CD14-positive monocyte (primary cell): ENCODE data around the gene LGALS3BP. TPM values are rescaled to one million over a fixed set of nuclear protein-coding genes. Genes with fewer than 3 reads are reported as not detected.
A peak's percentile ranks its signal among the peaks of the same experiment; 100 is the strongest.

ENCODE experiments used
- DNase-seq, 3 donors: peaks; one replicate each; pipeline ENCODE4 v3.0.0-alpha.2; 2011 to 2022
- H2AFZ ChIP-seq: 2 replicates; pipeline ENCODE4 v1.6.0; 2012; ENCODE audit warnings: mild to moderate bottlenecking, low read depth, low read length, inconsistent platforms; ENCODE audit not compliant: insufficient read depth, poor library complexity, severe bottlenecking
- H3K27ac ChIP-seq, 2 donors: 1 replicate in 1 of 2; 2 replicates in 1 of 2; pipeline ENCODE4 v1.5.1; 2012 to 2013; ENCODE audit warnings: low read length in 2 of 2, control low read depth in 1 of 2, inconsistent platforms in 1 of 2, low read depth in 1 of 2, mild to moderate bottlenecking in 1 of 2
- H3K27me3 ChIP-seq, 2 donors: one replicate each; pipeline versions ENCODE4 v1.6.0 to v1.6.1; 2011 to 2013; ENCODE audit warnings: low read length in 2 of 2; ENCODE audit not compliant: control insufficient read depth in 2 of 2, insufficient read depth in 2 of 2
- H3K36me3 ChIP-seq, 2 donors: replicated peaks in 1 of 2; 1 replicate in 1 of 2; 2 replicates in 1 of 2; pipeline versions ENCODE4 v1.5.1 to v1.6.1; 2012 to 2013; ENCODE audit warnings: low read length in 2 of 2, control low read depth in 1 of 2, inconsistent platforms in 1 of 2, mild to moderate bottlenecking in 1 of 2; ENCODE audit not compliant: insufficient read depth in 2 of 2, control insufficient read depth in 1 of 2
- H3K4me1 ChIP-seq, 2 donors: 1 replicate in 1 of 2; 2 replicates in 1 of 2; pipeline versions ENCODE4 v1.5.1 to v1.6.1; 2012 to 2013; ENCODE audit warnings: low read length in 2 of 2, control low read depth in 1 of 2, inconsistent platforms in 1 of 2, mild to moderate bottlenecking in 1 of 2, moderate library complexity in 1 of 2; ENCODE audit not compliant: insufficient read depth in 2 of 2, control insufficient read depth in 1 of 2
- H3K4me2 ChIP-seq: replicated peaks from 2 replicates; pipeline ENCODE3; 2012; ENCODE audit warnings: low read length, moderate library complexity, mild to moderate bottlenecking; ENCODE audit not compliant: poor library complexity, severe bottlenecking; ENCODE audit errors: extremely low read depth
- H3K4me3 ChIP-seq, 3 experiments: fragments of 200-600 bp in 1 of 3; sonication (generic) in 1 of 3; replicated peaks in 1 of 3; 1 replicate in 2 of 3; 2 replicates in 1 of 3; pipeline ENCODE4 v1.5.1; 2011 to 2013; ENCODE audit warnings: low read length in 3 of 3, mild to moderate bottlenecking in 3 of 3, control low read depth in 2 of 3, low read depth in 2 of 3, inconsistent platforms in 1 of 3, moderate library complexity in 1 of 3
- H3K79me2 ChIP-seq: 2 replicates; pipeline ENCODE4 v1.6.0; 2012; ENCODE audit warnings: mild to moderate bottlenecking, control low read depth, inconsistent platforms, low read length, moderate library complexity; ENCODE audit not compliant: insufficient read depth
- H3K9ac ChIP-seq: 2 replicates; pipeline ENCODE4 v1.6.0; 2017; ENCODE audit warnings: low read length, mild to moderate bottlenecking; ENCODE audit not compliant: insufficient read depth, poor library complexity, severe bottlenecking
- H3K9me3 ChIP-seq, 2 donors: replicated peaks in 1 of 2; 1 replicate in 1 of 2; 2 replicates in 1 of 2; pipeline versions ENCODE4 v1.5.1 to v1.6.1; 2012 to 2013; ENCODE audit warnings: low read length in 2 of 2, control low read depth in 1 of 2; ENCODE audit not compliant: control insufficient read depth in 1 of 2, insufficient read depth in 1 of 2
- H4K20me1 ChIP-seq: 2 replicates; pipeline ENCODE4 v1.6.0; 2012; ENCODE audit warnings: mild to moderate bottlenecking, low read length, control low read depth, moderate library complexity; ENCODE audit not compliant: insufficient read depth
- H3K27ac Mint-ChIP-seq, 7 donors: one replicate each; pipeline ENCODE4 v1.8.0; 2020; ENCODE audit warnings: mild to moderate bottlenecking in 7 of 7, mixed read lengths in 7 of 7, moderate library complexity in 6 of 7, inconsistent platforms in 2 of 7
- H3K27me3 Mint-ChIP-seq, 3 donors: one replicate each; pipeline ENCODE4 v1.8.0; 2021 to 2022; ENCODE audit warnings: low read depth in 3 of 3, mild to moderate bottlenecking in 3 of 3, mixed read lengths in 3 of 3, moderate library complexity in 3 of 3, inconsistent platforms in 1 of 3
- H3K36me3 Mint-ChIP-seq, 2 donors: one replicate each; pipeline ENCODE4 v1.8.0; 2020; ENCODE audit warnings: mixed read lengths in 2 of 2, inconsistent platforms in 1 of 2, mild to moderate bottlenecking in 1 of 2
- H3K4me1 Mint-ChIP-seq: one replicate; pipeline ENCODE4 v1.8.0; 2020; ENCODE audit warnings: mild to moderate bottlenecking, mixed read lengths
- H3K4me3 Mint-ChIP-seq, 2 donors: one replicate each; pipeline ENCODE4 v1.8.0; 2020; ENCODE audit warnings: mild to moderate bottlenecking in 2 of 2, mixed read lengths in 2 of 2, moderate library complexity in 1 of 2
- H3K9me3 Mint-ChIP-seq, 7 donors: one replicate each; pipeline ENCODE4 v1.8.0; 2020 to 2022; ENCODE audit warnings: mixed read lengths in 7 of 7, mild to moderate bottlenecking in 6 of 7, moderate library complexity in 6 of 7, inconsistent platforms in 2 of 7
- CTCF ChIP-seq: fragments of 200-600 bp; IDR thresholded peaks from one replicate; pipeline ENCODE4 v1.8.0; 2022; ENCODE audit warnings: antibody characterized with exemption, mild to moderate bottlenecking
- WGBS: methylation state at CpG from one replicate; pipeline ENCODE4 v1.1.5; 2013; ENCODE audit warnings: missing lambda C conversion rate; ENCODE audit not compliant: insufficient coverage; 5-methylcytosine and 5-hydroxymethylcytosine counted together
- intact Hi-C, 2 donors: fragments of 100-400 bp; cut with micrococcal nuclease; formaldehyde crosslinking; loops; one replicate each; pipeline versions ENCODE4 v1.15.0 to v1.15.1; 2023
- polyA plus RNA-seq, 3 donors: library from polyadenylated mRNA; depleted of rRNA in 1 of 3; unstranded in 2 of 3; stranded (reverse) in 1 of 3; fragments of 300-500 nt in 2 of 3; fragments of >200 nt in 1 of 3; fragmentation: Illumina TruSeq in 2 of 3; gene quantifications; 1 replicate in 2 of 3; 2 replicates in 1 of 3; pipeline ENCODE4 v1.2.3, GENCODE V29; 2012 to 2021

LGALS3BP gene
- polyA plus RNA-seq, 3 donors, result 11.4 to 12.0 (median 11.7) TPM

GRCh38 chr17:78947235-78948149 lies 32.2 kb downstream of the LGALS3BP start:
- no peak overlapping the region for H3K27ac Mint-ChIP-seq

GRCh38 chr17:78946631-78947030 lies 33.1 kb downstream of the LGALS3BP start:
- H3K4me3 Mint-ChIP-seq, result peak overlapping the region in 1 of 2 donors; percentile 67
- peak overlapping the region in 2 of 7 donors; percentile 37 to 54 for H3K27ac Mint-ChIP-seq
- peaks cover 7 to 25% (median 22%) of the 10 kb centered on the region in 7 donors for H3K9me3 Mint-ChIP-seq
- peaks cover 9 to 12% of the 10 kb centered on the region in 2 donors for H3K4me1 ChIP-seq
- H3K36me3 ChIP-seq, result no peaks in the 10 kb centered on the region
- H3K27me3 Mint-ChIP-seq, result peaks cover 0 to 8% (median 7%) of the 10 kb centered on the region in 3 donors
- no peaks in the 10 kb centered on the region for H4K20me1 ChIP-seq
- no peak overlapping the region for H3K27ac ChIP-seq
- H3K36me3 Mint-ChIP-seq, result peaks cover 3 to 7% of the 10 kb centered on the region in 2 donors
- H3K4me2 ChIP-seq, result no peak overlapping the region
- H3K9ac ChIP-seq, result no peak overlapping the region
- no peak for DNase-seq
- no peaks in the 10 kb centered on the region for H3K27me3 ChIP-seq
- H3K4me3 ChIP-seq, result no peak overlapping the region
- peaks cover 15 to 22% of the 10 kb centered on the region in 2 donors for H3K9me3 ChIP-seq
- WGBS, result no CpG with 5 or more reads among the region's 8 CpGs
- H2AFZ ChIP-seq, result no peak overlapping the region
- no peak for TF ChIP-seq CTCF
- no peaks in the 10 kb centered on the region for H3K79me2 ChIP-seq
- intact Hi-C loops, result no loop called here
- peaks cover 11% of the 10 kb centered on the region for H3K4me1 Mint-ChIP-seq

More at GRCh38 chr17:78947235-78948149, 32.2 kb downstream of the LGALS3BP start:
- intact Hi-C loops, result no loop called here
- no peaks in the 10 kb centered on the region for H3K27me3 ChIP-seq
- Mint-ChIP-seq H3K36me3 (peaks cover 3 to 7% of the 10 kb centered on the region in 2 donors), H3K27me3 (peaks cover 0 to 9% (median 8%) of the 10 kb centered on the region in 3 donors), H3K4me1 (peaks cover 11% of the 10 kb centered on the region), H3K4me3 (no peak overlapping the region), H3K9me3 (peaks cover 7 to 31% (median 24%) of the 10 kb centered on the region in 7 donors)
- H2AFZ ChIP-seq, result no peak overlapping the region
- no peak overlapping the region for H3K4me2 ChIP-seq
- H3K79me2 ChIP-seq, result no peaks in the 10 kb centered on the region
- DNase-seq, result no peak
- H4K20me1 ChIP-seq, result no peaks in the 10 kb centered on the region
- peaks cover 15 to 30% of the 10 kb centered on the region in 2 donors for H3K9me3 ChIP-seq
- peaks cover 9 to 12% of the 10 kb centered on the region in 2 donors for H3K4me1 ChIP-seq
- H3K4me3 ChIP-seq, result no peak overlapping the region
- H3K36me3 ChIP-seq, result no peaks in the 10 kb centered on the region
- no peak overlapping the region for H3K27ac ChIP-seq
- no peak overlapping the region for H3K9ac ChIP-seq
- TF ChIP-seq CTCF, result no peak
- whole genome bisulfite sequencing, result 96% methylated on average over 13 of the region's 18 CpGs
